ENCODE measurements around the gene DDX43.
"Not testable (repeated sequence)": the region's sequence is repeated elsewhere in the genome, so short reads cannot be mapped to it uniquely, and the experiment has no call there.

The DDX43 gene

DNA sequence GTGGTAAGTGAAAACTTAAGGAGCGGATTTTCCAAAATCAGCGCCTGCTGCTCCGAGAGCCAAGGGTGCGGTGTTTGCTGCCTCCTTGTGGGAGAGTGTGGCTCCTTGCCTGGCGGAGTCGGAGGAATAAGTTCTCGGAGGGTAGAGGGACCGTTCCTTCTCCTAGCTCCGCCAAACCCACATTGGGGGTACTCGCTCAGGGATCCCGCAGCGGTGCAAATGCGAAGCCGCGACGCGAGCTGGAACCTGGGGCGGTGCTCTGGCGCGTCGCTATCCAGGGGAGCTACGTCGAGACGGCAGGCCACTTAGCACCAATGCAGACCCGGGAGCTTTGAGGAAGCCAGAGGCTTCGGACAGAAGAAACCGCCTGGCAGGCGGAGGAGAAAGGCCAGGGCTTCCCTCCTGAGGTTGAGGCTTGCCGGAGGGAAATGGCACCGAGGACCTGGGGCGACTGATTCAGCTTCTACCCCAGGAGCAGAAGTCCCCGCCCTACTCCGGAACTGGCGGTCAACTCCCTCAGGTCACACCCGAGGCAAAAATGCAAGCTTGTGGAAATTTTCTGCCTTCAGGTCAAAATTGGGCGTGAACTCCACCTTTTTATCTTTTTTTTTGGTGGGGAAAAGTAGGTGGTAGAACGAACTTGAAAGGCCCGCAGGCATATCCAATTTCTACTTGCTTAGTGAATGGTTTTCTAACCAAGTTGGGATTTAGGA lies 5.7 kb upstream of the DDX43 start:
- TF ChIP-seq, protein P1, sequence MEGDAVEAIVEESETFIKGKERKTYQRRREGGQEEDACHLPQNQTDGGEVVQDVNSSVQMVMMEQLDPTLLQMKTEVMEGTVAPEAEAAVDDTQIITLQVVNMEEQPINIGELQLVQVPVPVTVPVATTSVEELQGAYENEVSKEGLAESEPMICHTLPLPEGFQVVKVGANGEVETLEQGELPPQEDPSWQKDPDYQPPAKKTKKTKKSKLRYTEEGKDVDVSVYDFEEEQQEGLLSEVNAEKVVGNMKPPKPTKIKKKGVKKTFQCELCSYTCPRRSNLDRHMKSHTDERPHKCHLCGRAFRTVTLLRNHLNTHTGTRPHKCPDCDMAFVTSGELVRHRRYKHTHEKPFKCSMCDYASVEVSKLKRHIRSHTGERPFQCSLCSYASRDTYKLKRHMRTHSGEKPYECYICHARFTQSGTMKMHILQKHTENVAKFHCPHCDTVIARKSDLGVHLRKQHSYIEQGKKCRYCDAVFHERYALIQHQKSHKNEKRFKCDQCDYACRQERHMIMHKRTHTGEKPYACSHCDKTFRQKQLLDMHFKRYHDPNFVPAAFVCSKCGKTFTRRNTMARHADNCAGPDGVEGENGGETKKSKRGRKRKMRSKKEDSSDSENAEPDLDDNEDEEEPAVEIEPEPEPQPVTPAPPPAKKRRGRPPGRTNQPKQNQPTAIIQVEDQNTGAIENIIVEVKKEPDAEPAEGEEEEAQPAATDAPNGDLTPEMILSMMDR (IDR thresholded peaks at IDR 0.05; ENCODE audit: insufficient read depth, low read depth, low read length, missing control alignments) = peak; percentile 75
- H3K4me3 ChIP-seq (ENCODE audit: low read length) = peak overlapping the region; percentile 49
- peak; percentile 63 for DNase-seq (ENCODE audit: low read depth)

DNA sequence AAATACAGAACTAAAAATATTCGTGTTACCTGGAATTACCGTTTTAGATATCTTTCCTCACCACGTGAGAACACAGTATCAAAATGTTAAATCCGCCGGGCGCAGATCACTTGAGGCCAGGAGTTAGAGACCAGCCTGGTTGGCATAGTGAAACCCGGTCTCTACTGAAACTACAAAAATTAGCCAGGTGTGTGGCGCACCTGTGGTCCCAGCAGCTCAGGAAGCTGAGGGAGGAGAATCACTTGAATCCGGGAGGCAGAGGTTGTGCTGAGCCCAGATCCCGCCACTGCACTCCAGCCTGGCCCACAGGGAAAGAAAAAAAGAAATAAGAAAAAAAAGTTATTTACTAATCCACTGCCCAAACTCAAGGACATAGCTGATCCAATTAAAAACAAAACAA lies 4.8 kb upstream of the DDX43 start:
- no peak for DNase-seq (ENCODE audit: low read depth)
- no peak overlapping the region for H3K4me3 ChIP-seq (ENCODE audit: low read length)
- TF ChIP-seq, protein P1 (IDR thresholded peaks at IDR 0.05; ENCODE audit: insufficient read depth, low read depth, low read length, missing control alignments) = no peak

GRCh38 chr6:73391675-73392074 lies 3.0 kb upstream of the DDX43 start:
- DNase-seq (ENCODE audit: low read depth) = peak; percentile 46
- no peak overlapping the region for H3K4me3 ChIP-seq (ENCODE audit: low read length)
- TF ChIP-seq, protein P1 (IDR thresholded peaks at IDR 0.05; ENCODE audit: insufficient read depth, low read depth, low read length, missing control alignments) = no peak

DNA sequence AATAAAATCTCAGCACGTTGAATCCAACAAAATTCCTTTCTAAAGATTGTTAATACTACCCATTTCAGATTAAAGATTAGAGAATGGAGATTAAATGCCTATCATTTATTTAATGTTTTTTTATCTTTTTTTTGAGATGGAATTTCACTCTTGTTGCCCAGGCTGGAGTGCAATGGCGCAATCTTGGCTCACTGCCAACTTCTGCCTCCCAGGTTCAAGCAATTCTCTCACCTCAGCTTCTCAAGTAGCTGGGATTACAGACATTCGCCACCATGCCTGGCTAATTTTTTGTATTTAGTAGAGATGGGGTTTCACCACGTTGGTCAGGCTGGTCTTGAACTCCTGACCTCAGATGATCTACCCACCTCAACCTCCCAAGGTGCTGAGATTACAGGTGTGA lies 2.4 kb upstream of the DDX43 start:
- DNase-seq (ENCODE audit: low read depth) = peak; percentile 20
- H3K4me3 ChIP-seq (ENCODE audit: low read length) = not testable (repeated sequence)

DNA sequence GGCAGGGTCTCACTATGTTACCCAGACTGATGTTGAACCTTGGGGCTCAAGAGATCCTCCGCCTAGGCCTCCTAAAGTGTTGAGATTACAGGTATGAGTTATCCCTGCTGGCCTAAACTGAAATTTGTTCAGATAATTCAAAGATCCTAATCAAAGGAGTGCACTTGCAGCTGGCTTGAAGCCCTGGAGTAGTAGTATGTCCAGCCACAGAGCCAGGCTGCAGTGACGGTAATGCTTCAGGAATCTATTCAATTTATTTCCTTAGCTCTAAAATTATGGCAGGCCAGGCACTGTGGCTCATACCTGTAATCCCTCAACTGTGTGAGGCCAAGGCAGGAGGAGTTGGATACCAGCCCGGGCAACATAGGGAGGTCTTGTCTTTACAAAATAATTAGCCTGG lies 1.4 kb upstream of the DDX43 start:
- DNase-seq (ENCODE audit: low read depth) = no peak
- TF ChIP-seq, protein P1 (IDR thresholded peaks at IDR 0.05; ENCODE audit: insufficient read depth, low read depth, low read length, missing control alignments) = no peak
- no peak overlapping the region for H3K4me3 ChIP-seq (ENCODE audit: low read length)

DNA sequence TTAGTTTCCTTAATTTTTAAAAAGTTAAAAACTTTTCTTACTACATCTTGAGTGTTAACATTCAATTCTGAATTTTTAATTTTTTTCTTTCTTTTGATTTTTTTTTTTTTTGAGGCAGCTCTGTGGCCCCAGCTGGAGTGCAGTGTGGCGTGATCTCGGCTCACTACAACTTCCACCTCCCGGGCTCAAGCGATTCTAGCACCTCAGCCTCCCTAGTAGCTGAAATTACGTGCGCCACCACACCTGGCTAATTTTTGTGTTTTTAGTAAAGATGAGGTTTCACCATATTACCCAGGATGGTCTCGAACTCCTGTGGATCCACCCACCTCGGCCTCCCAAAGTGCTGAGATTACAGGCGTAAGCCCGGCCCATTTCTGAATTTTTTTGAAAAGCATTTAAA lies 1.2 kb downstream of the DDX43 start:
- no peak for DNase-seq (ENCODE audit: low read depth)
- TF ChIP-seq, protein P1 (IDR thresholded peaks at IDR 0.05; ENCODE audit: insufficient read depth, low read depth, low read length, missing control alignments) = no peak
- H3K4me3 ChIP-seq (ENCODE audit: low read length) = no peak overlapping the region

DNA sequence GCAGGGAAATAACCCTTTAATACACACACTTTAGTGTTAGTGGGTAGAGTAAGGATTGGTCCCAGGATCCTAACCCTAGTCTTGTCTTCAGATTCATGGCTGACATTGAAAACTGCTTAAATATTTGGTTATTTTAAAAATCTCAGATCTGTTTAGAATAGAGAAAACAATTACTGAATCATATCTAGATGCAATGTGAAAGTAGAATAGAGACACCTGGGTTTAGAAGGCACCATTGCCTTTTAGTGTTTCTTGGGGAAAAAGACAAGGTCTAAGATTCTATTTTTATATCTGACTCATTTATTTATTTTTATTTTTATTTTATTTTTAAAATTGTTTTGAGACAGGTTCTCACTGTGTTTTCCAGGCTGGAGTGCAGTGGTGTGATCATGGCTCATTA lies 6.0 kb downstream of the DDX43 start:
- no peak overlapping the region for H3K4me3 ChIP-seq (ENCODE audit: low read length)
- TF ChIP-seq, protein P1 (IDR thresholded peaks at IDR 0.05; ENCODE audit: insufficient read depth, low read depth, low read length, missing control alignments) = no peak
- no peak for DNase-seq (ENCODE audit: low read depth)
